GM21619 (cell line): ENCODE measurements around the gene AFAP1L1.
A peak's percentile ranks its signal among the peaks of the same experiment; 100 is the strongest.

Source experiments
- ATAC-seq: cut with Tn5 transposase; IDR thresholded peaks from one replicate; pipeline ENCODE4 v1.9.1; 2021; ENCODE audit not compliant: unreplicated experiment

Gene AFAP1L1

GRCh38 chr5:149310947-149311658, 39.4 kb downstream of the AFAP1L1 start:
- no peak for ATAC-seq

- no peak for ATAC-seq
Observed at GRCh38 chr5:149313151-149313841, 41.6 kb downstream of the AFAP1L1 start.

- ATAC-seq: no peak
Observed at GRCh38 chr5:149314571-149315111, 43.0 kb downstream of the AFAP1L1 start.

- no peak for ATAC-seq
Observed at GRCh38 chr5:149315753-149316152, 44.1 kb downstream of the AFAP1L1 start.

GRCh38 chr5:149317281-149318048, 45.8 kb downstream of the AFAP1L1 start:
- peak; percentile 68 for ATAC-seq

- ATAC-seq: no peak
Observed at GRCh38 chr5:149319174-149319573, 47.5 kb downstream of the AFAP1L1 start.

- no peak for ATAC-seq
Observed at GRCh38 chr5:149320791-149321330, 49.2 kb downstream of the AFAP1L1 start.

GRCh38 chr5:149322518-149322917, 50.9 kb downstream of the AFAP1L1 start:
- no peak for ATAC-seq

- no peak for ATAC-seq
Observed at GRCh38 chr5:149323210-149323609, 51.6 kb downstream of the AFAP1L1 start.

- ATAC-seq: no peak
Observed at GRCh38 chr5:149323621-149324205, 52.1 kb downstream of the AFAP1L1 start.

- ATAC-seq: no peak
Observed at GRCh38 chr5:149324641-149325040, 53.0 kb downstream of the AFAP1L1 start.

GRCh38 chr5:149325166-149325735, 53.6 kb downstream of the AFAP1L1 start:
- no peak for ATAC-seq

GRCh38 chr5:149325894-149326293, 54.2 kb downstream of the AFAP1L1 start:
- no peak for ATAC-seq

GRCh38 chr5:149326611-149327010, 55.0 kb downstream of the AFAP1L1 start:
- no peak for ATAC-seq

- ATAC-seq: no peak
Observed at GRCh38 chr5:149328177-149328576, 56.5 kb downstream of the AFAP1L1 start.

- ATAC-seq: no peak
Observed at GRCh38 chr5:149333711-149334443, 62.2 kb downstream of the AFAP1L1 start.

GRCh38 chr5:149337736-149338135, 66.1 kb downstream of the AFAP1L1 start:
- no peak for ATAC-seq

- no peak for ATAC-seq
Observed at GRCh38 chr5:149338364-149338763, 66.7 kb downstream of the AFAP1L1 start.

- no peak for ATAC-seq
Observed at GRCh38 chr5:149340920-149341319, 69.3 kb downstream of the AFAP1L1 start.

GRCh38 chr5:149341876-149342275, 70.2 kb downstream of the AFAP1L1 start:
- no peak for ATAC-seq
